HG03135 (cell line): Measurements from ENCODE around the gene ADAMTS15.

Experiments
- ATAC-seq: cut with Tn5 transposase; IDR thresholded peaks from one replicate; pipeline ENCODE4 v1.9.1; 2021; ENCODE audit warnings: mild to moderate bottlenecking, moderate library complexity; ENCODE audit not compliant: unreplicated experiment

The ADAMTS15 gene

GRCh38 chr11:130476200-130476921 lies 27.9 kb downstream of the ADAMTS15 start:
- no peak for ATAC-seq

GRCh38 chr11:130476922-130477491 lies 28.6 kb downstream of the ADAMTS15 start:
- no peak for ATAC-seq

- ATAC-seq = no peak
These were observed 29.2 kb downstream of the ADAMTS15 start for GRCh38 chr11:130477586-130478203.

GRCh38 chr11:130478204-130478701 lies 29.8 kb downstream of the ADAMTS15 start:
- ATAC-seq = no peak

GRCh38 chr11:130478881-130479280 lies 30.4 kb downstream of the ADAMTS15 start:
- no peak for ATAC-seq

GRCh38 chr11:130480186-130480585 lies 31.7 kb downstream of the ADAMTS15 start:
- ATAC-seq = no peak

- no peak for ATAC-seq
These were observed 32.3 kb downstream of the ADAMTS15 start for GRCh38 chr11:130480711-130481140.

- no peak for ATAC-seq
These were observed 34.7 kb downstream of the ADAMTS15 start for GRCh38 chr11:130483124-130483523.

- no peak for ATAC-seq
These were observed 37.5 kb downstream of the ADAMTS15 start for GRCh38 chr11:130485983-130486382.

GRCh38 chr11:130486391-130486836 lies 38.0 kb downstream of the ADAMTS15 start:
- ATAC-seq = no peak

- no peak for ATAC-seq
These were observed 38.8 kb downstream of the ADAMTS15 start for GRCh38 chr11:130486987-130487923.

GRCh38 chr11:130487924-130488815 lies 39.7 kb downstream of the ADAMTS15 start:
- no peak for ATAC-seq

- ATAC-seq = no peak
These were observed 40.6 kb downstream of the ADAMTS15 start for GRCh38 chr11:130488848-130489584.

GRCh38 chr11:130489716-130490115 lies 41.3 kb downstream of the ADAMTS15 start:
- no peak for ATAC-seq

GRCh38 chr11:130490682-130491449 lies 42.4 kb downstream of the ADAMTS15 start:
- no peak for ATAC-seq

GRCh38 chr11:130498181-130498580 lies 49.7 kb downstream of the ADAMTS15 start:
- ATAC-seq = no peak

- no peak for ATAC-seq
These were observed 51.4 kb downstream of the ADAMTS15 start for GRCh38 chr11:130499828-130500227.

GRCh38 chr11:130504317-130504716 lies 55.9 kb downstream of the ADAMTS15 start:
- no peak for ATAC-seq
